HG03025 (cell line): Measurements from ENCODE around the gene CNOT9.

Experiments used
- ATAC-seq: cut with Tn5 transposase; IDR thresholded peaks from one replicate; pipeline ENCODE4 v1.9.1; 2021; ENCODE audit warnings: mild to moderate bottlenecking, moderate library complexity; ENCODE audit not compliant: unreplicated experiment, low FRiP score

The CNOT9 gene

DNA sequence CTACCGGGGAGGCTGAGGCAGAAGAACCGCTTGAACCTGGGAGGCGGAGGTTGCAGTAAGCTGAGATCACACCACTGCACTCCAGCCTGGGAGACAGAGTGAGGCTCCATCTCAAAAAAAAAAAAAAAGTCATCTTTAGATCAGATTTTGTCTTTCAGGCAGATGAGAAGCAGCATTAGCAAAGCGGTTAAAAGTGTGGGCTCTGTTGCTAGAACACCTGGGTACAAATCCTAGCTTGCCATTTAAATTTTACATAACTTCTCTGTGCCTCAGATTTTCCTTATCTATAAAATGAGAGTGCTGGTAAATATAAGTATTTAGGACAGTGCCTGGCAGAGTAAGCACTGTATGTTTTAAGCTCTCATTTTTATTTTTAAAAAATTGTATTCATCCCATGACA is 8.2 kb downstream of the CNOT9 start:
- ATAC-seq, result no peak

- ATAC-seq, result no peak
Observed at GRCh38 chr2:218577482-218578220, 9.0 kb downstream of the CNOT9 start.

- no peak for ATAC-seq
Observed at GRCh38 chr2:218578272-218578877, 9.7 kb downstream of the CNOT9 start.

- no peak for ATAC-seq
Observed at GRCh38 chr2:218582076-218582475, 13.4 kb downstream of the CNOT9 start.

- ATAC-seq, result no peak
Observed at GRCh38 chr2:218583983-218584850, 15.6 kb downstream of the CNOT9 start.

- ATAC-seq, result no peak
Observed at GRCh38 chr2:218585541-218585940, 16.9 kb downstream of the CNOT9 start.

- no peak for ATAC-seq
Observed at GRCh38 chr2:218605432-218605831, 36.8 kb downstream of the CNOT9 start.

- no peak for ATAC-seq
Observed at GRCh38 chr2:218607436-218608115, 38.9 kb downstream of the CNOT9 start, which contains the start of gene PLCD4. TSS of gene PLCD4 (plus strand) at chr2:218607899. CDS start at chr2:218615740, 7,841 bp downstream.

DNA sequence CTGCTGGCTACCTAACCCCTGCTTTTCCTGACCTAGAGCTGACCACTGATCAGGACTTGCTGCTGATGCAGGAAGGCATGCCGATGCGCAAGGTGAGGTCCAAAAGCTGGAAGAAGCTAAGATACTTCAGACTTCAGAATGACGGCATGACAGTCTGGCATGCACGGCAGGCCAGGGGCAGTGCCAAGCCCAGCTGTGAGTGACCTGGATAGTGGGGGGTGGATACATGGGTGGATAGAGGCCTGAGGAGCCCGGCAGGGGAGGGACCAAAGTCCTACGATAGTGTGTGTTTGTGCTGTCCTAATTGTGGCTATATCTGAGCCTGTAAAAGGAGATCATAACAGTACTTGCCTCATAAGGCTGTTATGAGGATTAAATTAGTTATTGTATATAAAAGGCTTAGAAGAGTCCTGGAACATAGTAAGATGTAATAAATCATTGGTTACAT is 47.3 kb downstream of the CNOT9 start:
- ATAC-seq, result no peak

DNA sequence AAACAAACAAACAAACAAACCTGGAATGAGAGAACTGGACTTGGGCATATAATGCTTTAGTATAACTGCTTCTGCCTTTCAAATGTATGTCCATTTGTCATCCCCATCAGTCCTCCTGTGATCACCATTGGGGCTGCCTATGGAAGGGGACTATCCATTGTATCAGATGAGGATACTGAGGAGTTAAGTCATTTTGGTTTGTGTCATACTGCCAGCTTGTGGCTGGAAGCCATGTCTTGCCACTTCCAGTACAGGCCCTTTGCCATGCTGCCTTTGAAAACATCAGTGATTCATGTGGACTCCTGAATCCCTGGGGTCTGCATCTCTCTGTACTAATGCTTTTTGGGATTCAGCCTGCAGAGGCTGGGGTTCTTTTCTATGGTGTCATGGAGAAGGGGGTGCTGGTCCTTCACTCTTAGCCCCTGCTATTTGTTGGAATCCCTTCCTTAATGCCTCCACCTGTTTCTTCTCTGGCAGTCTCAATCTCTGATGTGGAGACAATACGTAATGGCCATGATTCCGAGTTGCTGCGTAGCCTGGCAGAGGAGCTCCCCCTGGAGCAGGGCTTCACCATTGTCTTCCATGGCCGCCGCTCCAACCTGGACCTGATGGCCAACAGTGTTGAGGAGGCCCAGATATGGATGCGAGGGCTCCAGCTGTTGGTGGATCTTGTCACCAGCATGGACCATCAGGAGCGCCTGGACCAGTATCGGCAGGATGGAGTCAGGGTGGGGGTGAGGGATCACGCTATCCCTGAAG is 49.6 kb downstream of the CNOT9 start:
- ATAC-seq, result no peak

DNA sequence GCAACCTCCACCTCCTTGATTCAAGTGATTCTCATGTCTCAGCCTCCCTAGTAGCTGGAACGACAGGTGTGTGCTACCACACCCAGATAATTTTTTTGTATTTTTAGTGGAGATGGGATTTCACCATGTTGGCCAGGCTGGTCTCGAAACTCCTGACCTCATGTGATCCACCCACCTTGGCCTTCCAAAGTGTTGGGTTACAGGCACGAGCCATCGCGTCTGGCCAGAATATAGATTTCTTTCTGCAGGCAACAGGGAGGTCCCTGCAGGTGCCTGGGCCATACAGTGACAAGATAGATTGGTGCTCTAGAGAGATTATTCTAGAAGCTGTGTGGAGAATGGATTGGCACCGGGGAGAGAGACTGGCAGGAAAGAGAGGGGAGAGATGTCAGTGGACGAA is 52.4 kb downstream of the CNOT9 start:
- no peak for ATAC-seq

GRCh38 chr2:218622606-218623365 is 54.1 kb downstream of the CNOT9 start:
- ATAC-seq, result no peak

DNA sequence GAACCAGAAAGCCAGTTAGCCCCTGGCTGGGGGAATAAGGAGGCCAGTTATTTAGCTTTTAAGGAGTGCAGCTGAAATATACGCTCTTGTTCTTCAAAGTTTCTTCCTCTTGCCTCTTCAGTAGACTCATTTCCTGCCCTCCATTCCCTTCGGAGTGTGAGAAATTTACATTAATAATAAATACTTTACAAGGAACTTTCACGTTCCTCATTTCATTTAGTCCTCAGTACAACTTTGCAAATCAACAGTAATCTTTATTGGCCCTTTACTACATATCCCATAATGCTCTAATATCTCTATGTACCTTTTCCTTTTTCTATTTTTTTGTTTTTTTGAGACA is 54.7 kb downstream of the CNOT9 start:
- no peak for ATAC-seq

- ATAC-seq, result no peak
Observed at GRCh38 chr2:218626369-218626768, 57.7 kb downstream of the CNOT9 start.

DNA sequence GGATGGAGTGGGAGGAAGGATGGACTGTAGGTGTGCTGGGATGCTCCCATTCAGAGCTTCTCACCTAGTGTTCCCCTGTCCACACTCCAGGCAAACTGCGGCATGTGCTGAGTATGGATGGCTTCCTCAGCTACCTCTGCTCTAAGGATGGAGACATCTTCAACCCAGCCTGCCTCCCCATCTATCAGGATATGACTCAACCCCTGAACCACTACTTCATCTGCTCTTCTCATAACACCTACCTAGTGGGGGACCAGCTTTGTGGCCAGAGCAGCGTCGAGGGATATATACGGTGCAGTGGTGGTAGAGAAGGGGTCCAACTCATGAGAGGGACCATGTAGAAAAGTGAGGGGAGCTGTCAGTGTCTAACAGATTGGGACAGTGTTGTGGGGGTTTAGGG is 59.3 kb downstream of the CNOT9 start:
- ATAC-seq, result no peak

GRCh38 chr2:218631837-218632236 is 63.2 kb downstream of the CNOT9 start:
- ATAC-seq, result no peak

- no peak for ATAC-seq
Observed at GRCh38 chr2:218635719-218636118, 67.1 kb downstream of the CNOT9 start.

DNA sequence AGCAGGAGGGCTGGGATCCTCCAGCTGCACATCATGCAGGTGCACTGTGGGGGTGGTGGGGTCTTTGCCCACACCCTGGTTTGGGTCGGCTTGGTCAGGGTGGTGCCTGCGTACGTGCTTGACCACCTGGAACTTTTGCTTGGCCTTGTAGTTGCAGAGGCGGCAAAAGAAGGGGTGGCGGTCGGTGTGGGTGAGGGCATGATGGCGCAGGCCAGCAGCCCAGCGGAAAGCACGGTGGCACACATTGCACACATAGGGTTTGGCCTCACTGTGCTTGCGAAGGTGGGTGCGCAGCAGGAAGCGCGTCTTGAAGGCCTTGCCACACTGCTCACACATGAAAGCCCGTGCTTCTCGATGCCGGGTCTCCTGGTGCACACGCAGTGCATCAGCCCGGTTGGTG is 69.7 kb downstream of the CNOT9 start:
- no peak for ATAC-seq

DNA sequence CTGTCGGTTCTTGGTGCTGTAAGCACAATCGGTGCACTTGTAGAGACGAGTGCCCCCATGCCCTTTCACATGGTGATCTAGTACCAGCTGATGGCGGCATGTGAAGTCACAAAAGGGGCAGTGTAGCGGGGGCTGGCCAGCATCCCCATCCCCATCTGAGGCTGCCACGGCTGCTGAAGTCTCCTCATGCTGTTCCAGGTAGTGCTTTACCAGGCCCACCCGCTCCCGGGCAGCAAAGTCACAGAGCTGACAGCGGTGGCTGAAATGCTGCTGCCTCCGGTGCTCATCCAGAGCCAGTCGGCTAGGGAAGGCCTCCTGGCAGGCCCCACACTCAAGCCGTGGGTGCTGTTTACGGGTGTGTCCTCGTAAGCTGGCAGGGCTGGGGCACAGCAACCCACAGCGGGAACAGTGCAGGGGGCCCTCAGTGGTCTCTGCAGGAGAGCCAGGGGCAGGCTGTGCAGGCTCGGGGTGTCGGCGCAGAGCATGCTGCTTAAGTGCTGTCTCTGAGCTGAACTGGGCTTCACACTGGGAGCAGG is 73.5 kb downstream of the CNOT9 start:
- no peak for ATAC-seq
